ENCODE results near the gene TMEFF2. TPM values are rescaled to one million over a fixed set of nuclear protein-coding genes. Genes with fewer than 3 reads are reported as not detected.

TMEFF2 gene
- total and polyA plus RNA-seq, 2 of the 4 experiments (the other 2 are of a cell fraction) = 1.3 to 3.0 TPM

DNA sequence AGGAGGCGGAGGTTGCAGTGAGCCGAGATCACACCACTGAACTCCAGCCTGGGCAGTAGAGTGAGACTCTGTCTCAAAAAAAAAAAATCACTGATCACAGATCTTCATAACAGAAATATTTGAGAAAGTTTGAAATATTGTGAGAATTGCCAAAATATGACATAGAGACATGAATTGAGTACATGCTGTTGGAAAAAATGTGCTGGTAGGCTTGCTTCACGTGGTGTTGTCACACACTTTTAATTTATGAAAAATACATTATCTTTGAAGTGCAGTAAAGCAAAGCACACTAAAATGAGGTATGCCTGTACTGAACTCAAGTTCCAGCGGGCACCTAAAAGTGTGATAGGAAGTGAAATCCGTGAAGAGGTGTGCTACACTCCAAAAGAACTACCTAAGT, 152.6 kb downstream of the TMEFF2 start:
- H4K5ac ChIP-seq (ENCODE audit: low read depth, low read length) = no peak overlapping the region
- WGBS, 2 experiments (ENCODE audit: extremely low coverage in 2 of 2, insufficient read length in 1 of 2) = no CpG with 5 or more reads among the region's 5 CpGs
- no peaks in the 10 kb centered on the region for H3K79me1 ChIP-seq (ENCODE audit: low read depth in 1 of 2, low read length in 2 of 2)
- no peak overlapping the region for H2BK20ac ChIP-seq (ENCODE audit: low read depth, low read length)
- H3K27ac ChIP-seq (ENCODE audit: insufficient read depth, low read length) = no peak overlapping the region
- no peak overlapping the region for H2BK120ac ChIP-seq (ENCODE audit: low read depth, low read length)
- no peak overlapping the region for H3K4ac ChIP-seq (ENCODE audit: low read depth, low read length)
- H3K4me2 ChIP-seq (ENCODE audit: low read depth, low read length) = no peak overlapping the region
- H2BK5ac ChIP-seq (ENCODE audit: low read depth, low read length, poor library complexity, severe bottlenecking) = no peak overlapping the region
- H2AFZ ChIP-seq (replicated peaks; ENCODE audit: low read length, poor library complexity) = no peak overlapping the region
- H2BK15ac ChIP-seq (ENCODE audit: low read depth, low read length) = no peak overlapping the region
- no peaks in the 10 kb centered on the region for H3K9me3 ChIP-seq (ENCODE audit: control insufficient read depth, insufficient read depth, low read length)
- ChIA-PET CTCF (no interaction called here), POLR2A (ENCODE audit: unreplicated experiment) (no interaction called here)
- in situ Hi-C loops (cut with MboI; ENCODE audit: low sequenced_read_pairs) (no loop called here), intact Hi-C loops (cut with micrococcal nuclease) (no loop called here), dilution Hi-C loops (cut with HindIII; ENCODE audit: low sequenced_read_pairs, unreplicated experiment) (no loop called here)
- no peak overlapping the region for H2AK9ac ChIP-seq (replicated peaks; ENCODE audit: low read depth, low read length, poor library complexity)
- DNase-seq (no peak), ATAC-seq (ENCODE audit: low read depth) (no peak)
- no peak overlapping the region for H3K4me3 ChIP-seq (ENCODE audit: insufficient read depth, low read depth, low read length)
- no peaks in the 10 kb centered on the region for H4K20me1 ChIP-seq (ENCODE audit: insufficient read depth, low read length)
- H3K27me3 ChIP-seq (ENCODE audit: control insufficient read depth, insufficient read depth, low read length) = no peaks in the 10 kb centered on the region
- no peak overlapping the region for H2AK5ac ChIP-seq (ENCODE audit: low read depth, low read length)
- H4K8ac ChIP-seq (ENCODE audit: low read depth in 2 of 2, low read length in 2 of 2) = no peak overlapping the region
- no TSS peak for BruUV-seq (replicated peaks)
- H3K18ac ChIP-seq (ENCODE audit: low read depth, low read length) = no peak overlapping the region
- H3K14ac ChIP-seq (replicated peaks; ENCODE audit: low read depth, low read length) = no peak overlapping the region
- no peak overlapping the region for H3K9ac ChIP-seq (ENCODE audit: low read depth, low read length)
- no peak overlapping the region for H3K56ac ChIP-seq (ENCODE audit: extremely low read depth, insufficient read depth, low read length)
- peaks cover 1% of the 10 kb centered on the region; the same call in 1 of the 2 replicates for H3K4me1 ChIP-seq (ENCODE audit: control insufficient read depth, insufficient read depth, low read length)
- no peak for TF ChIP-seq CHD1 (IDR thresholded peaks at IDR 0.05; ENCODE audit: low read depth, low read length)
- H4K91ac ChIP-seq (ENCODE audit: insufficient read depth, low read depth, low read length) = no peak overlapping the region
- no peaks in the 10 kb centered on the region for H3K36me3 ChIP-seq (ENCODE audit: control insufficient read depth, insufficient read depth, low read length)
- H3K23ac ChIP-seq (ENCODE audit: low read depth, low read length) = no peak overlapping the region
- no peaks in the 10 kb centered on the region; the same call in 1 of the 2 replicates for H3K9me1 ChIP-seq (ENCODE audit: insufficient read depth, low read length)

Data from IMR-90 (cell line).